ENCODE results near the gene ACYP1. TPM values are rescaled to one million over a fixed set of nuclear protein-coding genes. Genes with fewer than 3 reads are reported as not detected.

The ACYP1 gene
- polyA plus RNA-seq, 1 of the 3 experiments (the other 2 are of a cell fraction) = 53.5 TPM

DNA sequence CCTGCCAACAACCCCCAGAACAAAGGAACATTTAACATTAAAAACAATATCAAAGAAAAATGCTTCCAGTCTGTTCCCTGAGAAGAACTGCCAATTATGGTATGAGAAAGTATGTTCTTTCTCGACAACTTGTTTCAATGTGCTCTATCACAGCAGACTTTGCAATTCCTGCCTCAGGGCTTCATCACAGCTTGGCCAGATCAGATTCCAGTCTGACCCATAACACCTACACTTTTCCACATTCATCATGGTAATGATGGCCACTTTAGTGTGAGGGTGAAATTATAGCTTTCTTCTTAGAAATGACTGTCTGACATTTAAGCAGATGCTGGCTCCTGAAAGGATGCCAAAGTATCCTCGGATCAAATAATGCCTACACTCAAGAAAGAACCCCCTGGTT is 46.1 kb upstream of the ACYP1 start (continued):
- TF ChIP-seq, protein P1, sequence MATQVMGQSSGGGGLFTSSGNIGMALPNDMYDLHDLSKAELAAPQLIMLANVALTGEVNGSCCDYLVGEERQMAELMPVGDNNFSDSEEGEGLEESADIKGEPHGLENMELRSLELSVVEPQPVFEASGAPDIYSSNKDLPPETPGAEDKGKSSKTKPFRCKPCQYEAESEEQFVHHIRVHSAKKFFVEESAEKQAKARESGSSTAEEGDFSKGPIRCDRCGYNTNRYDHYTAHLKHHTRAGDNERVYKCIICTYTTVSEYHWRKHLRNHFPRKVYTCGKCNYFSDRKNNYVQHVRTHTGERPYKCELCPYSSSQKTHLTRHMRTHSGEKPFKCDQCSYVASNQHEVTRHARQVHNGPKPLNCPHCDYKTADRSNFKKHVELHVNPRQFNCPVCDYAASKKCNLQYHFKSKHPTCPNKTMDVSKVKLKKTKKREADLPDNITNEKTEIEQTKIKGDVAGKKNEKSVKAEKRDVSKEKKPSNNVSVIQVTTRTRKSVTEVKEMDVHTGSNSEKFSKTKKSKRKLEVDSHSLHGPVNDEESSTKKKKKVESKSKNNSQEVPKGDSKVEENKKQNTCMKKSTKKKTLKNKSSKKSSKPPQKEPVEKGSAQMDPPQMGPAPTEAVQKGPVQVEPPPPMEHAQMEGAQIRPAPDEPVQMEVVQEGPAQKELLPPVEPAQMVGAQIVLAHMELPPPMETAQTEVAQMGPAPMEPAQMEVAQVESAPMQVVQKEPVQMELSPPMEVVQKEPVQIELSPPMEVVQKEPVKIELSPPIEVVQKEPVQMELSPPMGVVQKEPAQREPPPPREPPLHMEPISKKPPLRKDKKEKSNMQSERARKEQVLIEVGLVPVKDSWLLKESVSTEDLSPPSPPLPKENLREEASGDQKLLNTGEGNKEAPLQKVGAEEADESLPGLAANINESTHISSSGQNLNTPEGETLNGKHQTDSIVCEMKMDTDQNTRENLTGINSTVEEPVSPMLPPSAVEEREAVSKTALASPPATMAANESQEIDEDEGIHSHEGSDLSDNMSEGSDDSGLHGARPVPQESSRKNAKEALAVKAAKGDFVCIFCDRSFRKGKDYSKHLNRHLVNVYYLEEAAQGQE (IDR thresholded peaks at IDR 0.05; ENCODE audit: low read depth, low read length) = no peak
- TF ChIP-seq NFIC (IDR thresholded peaks at IDR 0.05; ENCODE audit: borderline replicate concordance) (no peak), SMC3 (IDR thresholded peaks at IDR 0.05; ENCODE audit: low read depth, low read length) (no peak), MEF2A (IDR thresholded peaks at IDR 0.05; ENCODE audit: borderline replicate concordance, low read depth) (no peak)
- TF ChIP-seq, protein P2, sequence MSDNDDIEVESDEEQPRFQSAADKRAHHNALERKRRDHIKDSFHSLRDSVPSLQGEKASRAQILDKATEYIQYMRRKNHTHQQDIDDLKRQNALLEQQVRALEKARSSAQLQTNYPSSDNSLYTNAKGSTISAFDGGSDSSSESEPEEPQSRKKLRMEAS (IDR thresholded peaks at IDR 0.05; ENCODE audit: low read depth) = no peak

GRCh38 chr14:75107186-75107585 is 43.4 kb upstream of the ACYP1 start:
- Histone ChIP-seq H3K9me3 (no peaks in the 10 kb centered on the region), H3K27ac (ENCODE audit: low read depth in 2 of 2, low read length in 1 of 2) (no peak overlapping the region), H2AFZ (ENCODE audit: low read depth) (no peak overlapping the region), H4K20me1 (ENCODE audit: insufficient read depth) (no peaks in the 10 kb centered on the region), H3K79me2 (ENCODE audit: insufficient read depth) (no peaks in the 10 kb centered on the region), H3K4me2 (no peak overlapping the region), H3K4me3 (ENCODE audit: low read depth in 2 of 2, low read length in 1 of 2) (no peak overlapping the region), H3K9me2 (no peaks in the 10 kb centered on the region), H3K27me3 (ENCODE audit: insufficient read depth) (no peaks in the 10 kb centered on the region), H3K4me1 (ENCODE audit: control insufficient read depth in 1 of 2, insufficient read depth in 2 of 2, low read depth in 1 of 2, low read length in 1 of 2) (no peaks in the 10 kb centered on the region), H3K36me3 (replicated peaks in 1 of 2; ENCODE audit: control insufficient read depth in 1 of 2, insufficient read depth in 2 of 2, low read length in 1 of 2) (peaks cover 34 to 76% of the 10 kb centered on the region in 2 experiments), H3F3A (replicated peaks; ENCODE audit: insufficient read depth) (no peaks in the 10 kb centered on the region), H3K9ac (no peak overlapping the region)
- WGBS (ENCODE audit: low lambda C conversion rate) = 85% methylated on average over 3 of the region's 3 CpGs
- CTCF ChIA-PET = interaction anchor here (0.9 to 4.2 kb wide), 3 partner anchors 18 to 200 kb away, joined by 3 to 33 read pairs (median 3); no protein-coding TSS in a partner anchor
- POLR2A ChIA-PET = no interaction called here
- DNase-seq = no peak
- TF ChIP-seq NRF1 (IDR thresholded peaks at IDR 0.05; ENCODE audit: low read depth, low read length) = no peak
- no peak for TF ChIP-seq USF1 (IDR thresholded peaks at IDR 0.05; ENCODE audit: borderline replicate concordance, low read depth)
- TF ChIP-seq POLR2AphosphoS5 (IDR thresholded peaks at IDR 0.05; ENCODE audit: low read depth, low read length) = no peak
- no peak for TF ChIP-seq YY1 (IDR thresholded peaks at IDR 0.05; ENCODE audit: low read depth)
- TF ChIP-seq RAD21 (IDR thresholded peaks at IDR 0.05; ENCODE audit: low read length) = no peak
- no peak for TF ChIP-seq MXI1 (IDR thresholded peaks at IDR 0.05; ENCODE audit: low read depth, low read length)
- no peak for TF ChIP-seq ELF1 (IDR thresholded peaks at IDR 0.05)
- no peak for TF ChIP-seq CHD2 (IDR thresholded peaks at IDR 0.05; ENCODE audit: low read length, partially characterized antibody)
- no peak for TF ChIP-seq RFX5 (IDR thresholded peaks at IDR 0.05; ENCODE audit: low read length)
- TF ChIP-seq TEAD4 (IDR thresholded peaks at IDR 0.05; ENCODE audit: borderline replicate concordance, insufficient read depth) = no peak
- TF ChIP-seq EZH2phosphoT487 (IDR thresholded peaks at IDR 0.05; ENCODE audit: borderline replicate concordance, low read depth) = no peak
- TF ChIP-seq, protein P3, sequence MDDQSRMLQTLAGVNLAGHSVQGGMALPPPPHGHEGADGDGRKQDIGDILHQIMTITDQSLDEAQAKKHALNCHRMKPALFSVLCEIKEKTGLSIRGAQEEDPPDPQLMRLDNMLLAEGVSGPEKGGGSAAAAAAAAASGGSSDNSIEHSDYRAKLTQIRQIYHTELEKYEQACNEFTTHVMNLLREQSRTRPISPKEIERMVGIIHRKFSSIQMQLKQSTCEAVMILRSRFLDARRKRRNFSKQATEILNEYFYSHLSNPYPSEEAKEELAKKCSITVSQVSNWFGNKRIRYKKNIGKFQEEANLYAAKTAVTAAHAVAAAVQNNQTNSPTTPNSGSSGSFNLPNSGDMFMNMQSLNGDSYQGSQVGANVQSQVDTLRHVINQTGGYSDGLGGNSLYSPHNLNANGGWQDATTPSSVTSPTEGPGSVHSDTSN (IDR thresholded peaks at IDR 0.05) = no peak

Measured in SK-N-SH (cell line).